Measurements from ENCODE around the gene ATOH8. TPM values are rescaled to one million over a fixed set of nuclear protein-coding genes. Genes with fewer than 3 reads are reported as not detected.

ATOH8 gene
- total and polyA plus RNA-seq, 2 experiments from 2014 or later = 4.8 to 10.6 TPM

GRCh38 chr2:85740193-85740592, 13.6 kb upstream of the ATOH8 start:
- H3K9me3 ChIP-seq (ENCODE audit: low read depth) = no peaks in the 10 kb centered on the region
- H3K36me3 ChIP-seq = no peaks in the 10 kb centered on the region
- TF ChIP-seq CTCF (IDR thresholded peaks at IDR 0.05; ENCODE audit: low read depth, low read length) = no peak
- H3K4me3 ChIP-seq = no peak overlapping the region
- H3K4me1 ChIP-seq (ENCODE audit: low read depth) = no peaks in the 10 kb centered on the region
- H3K27me3 ChIP-seq = no peaks in the 10 kb centered on the region
- DNase-seq (ENCODE audit: low read depth in 1 of 2, low spot score in 1 of 2) = no peak
- H3K27ac ChIP-seq = no peak overlapping the region

- Histone ChIP-seq H3K27ac (no peak overlapping the region), H3K27me3 (no peaks in the 10 kb centered on the region), H3K4me1 (ENCODE audit: low read depth) (no peaks in the 10 kb centered on the region), H3K4me3 (no peak overlapping the region), H3K9me3 (ENCODE audit: low read depth) (no peaks in the 10 kb centered on the region), H3K36me3 (no peaks in the 10 kb centered on the region)
- DNase-seq (ENCODE audit: low read depth in 1 of 2, low spot score in 1 of 2) = no peak
- no peak for TF ChIP-seq CTCF (IDR thresholded peaks at IDR 0.05; ENCODE audit: low read depth, low read length)
These were observed 12.5 kb upstream of the ATOH8 start for GRCh38 chr2:85741211-85741832.

GRCh38 chr2:85741833-85742455, 11.8 kb upstream of the ATOH8 start:
- peak in 1 of 2 donors; percentile 92 for DNase-seq (ENCODE audit: low read depth in 1 of 2, low spot score in 1 of 2)
- peak overlapping the region; percentile 48 for H3K27ac ChIP-seq
- no peaks in the 10 kb centered on the region for H3K9me3 ChIP-seq (ENCODE audit: low read depth)
- H3K4me3 ChIP-seq = no peak overlapping the region
- no peak for TF ChIP-seq CTCF (IDR thresholded peaks at IDR 0.05; ENCODE audit: low read depth, low read length)
- no peaks in the 10 kb centered on the region for H3K36me3 ChIP-seq
- H3K4me1 ChIP-seq (ENCODE audit: low read depth) = no peaks in the 10 kb centered on the region
- H3K27me3 ChIP-seq = no peaks in the 10 kb centered on the region

- H3K36me3 ChIP-seq = no peaks in the 10 kb centered on the region
- H3K9me3 ChIP-seq (ENCODE audit: low read depth) = no peaks in the 10 kb centered on the region
- no peaks in the 10 kb centered on the region for H3K4me1 ChIP-seq (ENCODE audit: low read depth)
- DNase-seq (ENCODE audit: low read depth in 1 of 2, low spot score in 1 of 2) = peak in 1 of 2 donors; percentile 66
- H3K27me3 ChIP-seq = no peaks in the 10 kb centered on the region
- no peak overlapping the region for H3K4me3 ChIP-seq
- no peak overlapping the region for H3K27ac ChIP-seq
- no peak for TF ChIP-seq CTCF (IDR thresholded peaks at IDR 0.05; ENCODE audit: low read depth, low read length)
These were observed 10.3 kb upstream of the ATOH8 start for GRCh38 chr2:85743304-85743978.

- DNase-seq (ENCODE audit: low read depth in 1 of 2, low spot score in 1 of 2) = no peak
- Histone ChIP-seq H3K27ac (no peak overlapping the region), H3K9me3 (ENCODE audit: low read depth) (no peaks in the 10 kb centered on the region), H3K4me1 (ENCODE audit: low read depth) (no peaks in the 10 kb centered on the region), H3K36me3 (no peaks in the 10 kb centered on the region), H3K4me3 (no peak overlapping the region), H3K27me3 (no peaks in the 10 kb centered on the region)
- no peak for TF ChIP-seq CTCF (IDR thresholded peaks at IDR 0.05; ENCODE audit: low read depth, low read length)
These were observed 9.7 kb upstream of the ATOH8 start for GRCh38 chr2:85744055-85744454.

Measured in cardiac muscle cell (in vitro differentiated cells and primary cell).